OCI-LY1 (cell line): ENCODE results near the gene RBPJL.
A peak's percentile ranks its signal among the peaks of the same experiment; 100 is the strongest.

Experiments used
- CTCF ChIP-seq: fragments of 200-600 bp; sonication (generic), shearing (Covaris generic); IDR thresholded peaks from 2 replicates; pipeline ENCODE4 v1.5.1; 2017; ENCODE audit warnings: mild to moderate bottlenecking, antibody characterized with exemption, low read length, moderate library complexity, mixed read lengths
- EZH2 ChIP-seq: fragments of 200-600 bp; sonication (generic), shearing (Covaris generic); IDR thresholded peaks from 2 replicates; pipeline ENCODE4 v1.8.0; 2017; ENCODE audit warnings: borderline replicate concordance, mixed run types, mild to moderate bottlenecking, antibody characterized with exemption, low read length, moderate library complexity, mixed read lengths

GRCh38 chr20:45311589-45312211 lies 5.1 kb downstream of the RBPJL start:
- TF ChIP-seq CTCF (peak; percentile 79), EZH2 (no peak)
